GM11168 (cell line): ENCODE measurements around the gene DHX8.
"Not testable (repeated sequence)": the region's sequence is repeated elsewhere in the genome, so short reads cannot be mapped to it uniquely, and the experiment has no call there.

ENCODE experiments used
- in situ Hi-C: fragments of 300-500 bp; cut with MboI; formaldehyde crosslinking; loops from one replicate; pipeline ENCODE4 v1.12.0; 2022; ENCODE audit warnings: low sequenced_read_pairs; ENCODE audit not compliant: unreplicated experiment

DHX8 gene

GRCh38 chr17:43483674-43484551 lies at the start of gene DHX8:
TSS of gene DHX8 (plus strand) at chr17:43483975. CDS start at chr17:43484038, 63 bp downstream.
- in situ Hi-C loops, result loop anchor here (5.0 to 10.0 kb wide), 2 partner anchors 87 to 109 kb away; partner anchors contain the start of gene ARL4D

- in situ Hi-C loops, result no loop called here
Measured at GRCh38 chr17:43434902-43435319, 48.9 kb upstream of the DHX8 start.

- in situ Hi-C loops, result no loop called here
Measured at GRCh38 chr17:43437756-43438155, 46.0 kb upstream of the DHX8 start.

- in situ Hi-C loops, result no loop called here
Measured at GRCh38 chr17:43438626-43439025, 45.1 kb upstream of the DHX8 start.

- in situ Hi-C loops, result no loop called here
Measured at GRCh38 chr17:43439041-43439440, 44.7 kb upstream of the DHX8 start.

GRCh38 chr17:43442711-43443110 lies 41.1 kb upstream of the DHX8 start:
- in situ Hi-C loops, result no loop called here

- in situ Hi-C loops, result no loop called here
Measured at GRCh38 chr17:43443381-43443780, 40.4 kb upstream of the DHX8 start.

- in situ Hi-C loops, result no loop called here
Measured at GRCh38 chr17:43444223-43445008, 39.4 kb upstream of the DHX8 start.

GRCh38 chr17:43445009-43445589 lies 38.7 kb upstream of the DHX8 start:
- in situ Hi-C loops, result no loop called here

- in situ Hi-C loops, result no loop called here
Measured at GRCh38 chr17:43446773-43447172, 37.0 kb upstream of the DHX8 start.

GRCh38 chr17:43448720-43449469 lies 34.9 kb upstream of the DHX8 start:
- in situ Hi-C loops, result no loop called here

- in situ Hi-C loops, result no loop called here
Measured at GRCh38 chr17:43449470-43450248, 34.1 kb upstream of the DHX8 start.

- in situ Hi-C loops, result not testable (repeated sequence)
Measured at GRCh38 chr17:43450791-43451190, 33.0 kb upstream of the DHX8 start.

- in situ Hi-C loops, result not testable (repeated sequence)
Measured at GRCh38 chr17:43451741-43452140, 32.0 kb upstream of the DHX8 start.

GRCh38 chr17:43453331-43453812 lies 30.4 kb upstream of the DHX8 start:
- in situ Hi-C loops, result no loop called here

- in situ Hi-C loops, result no loop called here
Measured at GRCh38 chr17:43454868-43455267, 28.9 kb upstream of the DHX8 start.

- in situ Hi-C loops, result no loop called here
Measured at GRCh38 chr17:43456029-43456428, 27.7 kb upstream of the DHX8 start.

GRCh38 chr17:43456661-43457361 lies 27.0 kb upstream of the DHX8 start:
- in situ Hi-C loops, result no loop called here

- in situ Hi-C loops, result no loop called here
Measured at GRCh38 chr17:43457362-43457692, 26.4 kb upstream of the DHX8 start.
